HG03558 (cell line): Measurements from ENCODE around the gene CAP2.

ENCODE experiments used
- ATAC-seq: cut with Tn5 transposase; IDR thresholded peaks from one replicate; pipeline ENCODE4 v1.9.1; 2021; ENCODE audit warnings: moderate number of reproducible peaks; ENCODE audit not compliant: unreplicated experiment; ENCODE audit errors: extremely low read depth

Gene CAP2

DNA sequence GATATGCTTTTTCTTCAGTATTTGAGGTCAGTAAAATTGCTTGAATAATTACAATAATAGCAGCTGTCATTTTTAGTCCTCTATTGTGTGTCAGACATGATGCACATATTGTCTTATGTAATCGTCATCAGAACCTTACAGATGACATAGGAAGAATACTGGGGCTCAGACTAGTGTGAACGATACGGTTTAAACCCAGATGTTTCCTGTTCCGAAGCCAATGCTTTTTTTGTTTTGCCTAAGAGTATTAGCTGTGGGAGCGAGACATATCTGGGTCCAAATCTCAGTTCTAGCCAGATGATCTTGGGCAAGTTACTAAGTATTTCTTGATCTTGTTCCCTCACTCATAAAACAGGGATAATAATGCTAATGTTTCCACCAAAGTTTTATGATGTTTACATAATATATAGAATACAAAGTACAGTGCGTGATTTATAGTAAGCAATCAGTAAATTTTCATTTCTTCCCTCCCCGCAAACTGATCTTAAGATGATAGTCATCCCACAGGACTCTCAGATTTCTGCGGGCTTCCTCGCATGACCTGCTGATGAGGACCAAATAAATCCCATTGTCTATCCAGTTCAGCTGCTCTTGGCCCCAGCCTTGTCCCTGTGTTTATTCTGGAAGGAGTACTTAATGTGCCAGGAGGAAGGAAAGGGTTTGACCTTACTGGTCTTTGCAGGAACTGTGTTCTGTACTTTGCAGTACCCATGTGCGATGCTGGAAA lies 98.2 kb downstream of the CAP2 start:
- ATAC-seq, result no peak

DNA sequence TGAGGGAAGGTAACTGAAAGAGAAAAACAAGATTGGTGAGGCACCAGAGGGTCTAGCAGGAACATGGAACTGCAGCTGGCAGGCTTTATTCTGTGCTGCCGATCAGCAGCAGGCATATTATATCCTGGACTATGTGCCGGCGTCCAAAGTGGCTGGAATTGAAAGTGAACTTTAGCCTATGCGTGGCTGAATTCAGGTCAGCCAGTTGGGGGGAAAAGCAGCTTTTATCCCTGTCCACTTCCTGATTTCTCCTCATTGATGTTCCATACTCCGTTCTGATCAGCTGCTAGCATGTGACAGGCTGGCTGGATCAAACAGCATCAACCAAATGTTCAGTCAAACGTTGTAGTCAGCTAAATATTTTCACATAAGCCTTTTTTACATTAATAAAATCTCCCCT lies 99.0 kb downstream of the CAP2 start:
- ATAC-seq, result no peak

DNA sequence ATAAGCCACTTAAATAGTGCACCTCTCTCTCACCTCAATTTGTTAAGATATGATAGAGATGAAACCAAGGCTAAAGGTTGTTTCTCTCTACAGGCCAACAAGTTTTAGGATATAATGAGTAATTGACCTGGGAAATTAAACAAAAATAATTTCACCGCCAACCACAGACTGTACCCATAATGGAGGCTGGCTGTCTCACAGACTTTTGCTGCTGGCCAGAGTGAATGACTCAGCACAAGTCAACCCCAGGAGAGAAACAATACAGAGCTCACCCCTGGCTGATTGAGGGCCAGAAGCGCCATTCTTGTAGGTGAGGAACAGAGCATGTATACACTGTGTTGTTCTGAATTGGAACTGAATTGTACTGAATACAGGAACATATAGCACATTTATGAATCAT lies 99.9 kb downstream of the CAP2 start:
- ATAC-seq, result no peak

DNA sequence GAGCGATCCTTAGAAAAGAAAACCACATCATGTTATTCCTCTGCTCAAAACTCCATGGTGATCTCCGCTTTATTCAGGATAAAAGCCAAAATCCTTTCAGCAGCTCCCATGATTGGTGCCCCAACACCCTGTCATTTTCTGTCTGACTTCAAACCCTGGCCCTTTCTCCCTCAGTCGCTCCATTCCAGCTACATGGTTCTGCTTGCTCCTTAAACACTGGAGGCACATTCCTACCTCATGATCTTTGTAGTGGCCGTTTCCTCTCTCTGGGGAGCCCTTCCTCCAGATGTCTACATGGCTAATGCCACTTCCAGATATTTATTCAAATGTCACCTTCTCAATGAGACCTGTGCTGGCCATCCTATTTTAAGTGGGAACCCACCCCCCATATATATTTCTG lies 100.8 kb downstream of the CAP2 start:
- no peak for ATAC-seq

DNA sequence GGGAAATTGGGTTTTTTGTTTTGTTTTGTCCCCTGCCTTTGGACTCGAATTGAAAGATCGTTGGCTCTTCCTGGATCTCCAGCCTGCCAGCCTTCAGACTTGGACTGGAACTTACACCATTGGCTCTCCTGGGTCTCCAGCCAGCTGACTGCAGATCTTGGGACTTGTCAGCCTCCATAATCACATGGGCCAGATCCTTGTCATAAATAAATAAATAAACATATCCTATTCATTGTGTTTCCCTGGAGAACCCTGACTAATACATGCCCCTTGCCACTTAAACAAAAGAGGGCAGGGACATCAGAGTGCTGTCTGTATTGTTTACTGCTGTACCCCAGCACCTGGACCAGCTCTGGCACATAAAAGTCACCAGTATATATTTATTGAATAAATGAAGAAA lies 101.5 kb downstream of the CAP2 start:
- no peak for ATAC-seq

DNA sequence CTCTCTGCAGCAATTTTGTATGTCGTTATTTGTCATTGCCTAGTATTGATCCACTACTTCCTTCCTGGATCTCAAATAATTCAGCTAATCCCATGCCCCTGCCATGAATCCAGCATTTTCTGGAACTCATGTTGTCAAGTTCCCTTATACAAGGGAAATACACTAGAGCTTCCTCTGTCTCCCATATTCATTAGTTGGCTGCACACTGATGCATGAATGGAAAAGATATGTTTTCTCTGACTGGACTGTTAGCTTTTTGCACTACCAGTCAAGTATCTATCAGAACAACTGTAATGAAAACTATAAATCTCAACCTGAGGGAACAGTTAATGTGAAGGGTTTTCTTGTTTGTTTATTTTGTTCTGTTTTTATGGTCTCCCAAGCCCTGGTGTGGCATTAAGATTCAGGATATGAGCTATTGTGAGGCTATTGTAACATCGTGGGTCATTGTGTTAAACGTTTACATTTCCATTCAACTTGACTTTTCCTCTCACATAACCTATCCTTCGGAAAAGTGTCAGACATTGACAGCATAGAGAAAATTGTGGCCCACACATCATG lies 104.2 kb downstream of the CAP2 start:
- no peak for ATAC-seq

DNA sequence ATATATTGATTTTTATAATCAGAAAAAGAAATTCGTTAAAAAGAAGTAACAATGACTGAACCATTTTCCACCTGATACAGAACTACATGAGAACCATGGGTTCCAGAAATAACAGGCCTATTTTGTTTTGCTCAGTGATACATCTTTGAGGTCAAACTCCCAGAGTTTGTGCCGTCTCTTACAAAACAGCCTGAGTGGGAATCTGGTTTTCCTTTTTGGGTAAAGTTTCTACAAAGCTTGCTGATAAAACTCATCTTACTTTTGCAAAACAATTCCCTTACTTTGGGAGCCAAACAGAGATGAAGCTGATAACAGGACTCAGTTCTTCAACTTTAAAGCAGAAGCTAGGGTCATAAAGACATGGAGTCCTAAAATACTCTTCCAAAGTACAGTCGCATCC lies 108.0 kb downstream of the CAP2 start:
- no peak for ATAC-seq

DNA sequence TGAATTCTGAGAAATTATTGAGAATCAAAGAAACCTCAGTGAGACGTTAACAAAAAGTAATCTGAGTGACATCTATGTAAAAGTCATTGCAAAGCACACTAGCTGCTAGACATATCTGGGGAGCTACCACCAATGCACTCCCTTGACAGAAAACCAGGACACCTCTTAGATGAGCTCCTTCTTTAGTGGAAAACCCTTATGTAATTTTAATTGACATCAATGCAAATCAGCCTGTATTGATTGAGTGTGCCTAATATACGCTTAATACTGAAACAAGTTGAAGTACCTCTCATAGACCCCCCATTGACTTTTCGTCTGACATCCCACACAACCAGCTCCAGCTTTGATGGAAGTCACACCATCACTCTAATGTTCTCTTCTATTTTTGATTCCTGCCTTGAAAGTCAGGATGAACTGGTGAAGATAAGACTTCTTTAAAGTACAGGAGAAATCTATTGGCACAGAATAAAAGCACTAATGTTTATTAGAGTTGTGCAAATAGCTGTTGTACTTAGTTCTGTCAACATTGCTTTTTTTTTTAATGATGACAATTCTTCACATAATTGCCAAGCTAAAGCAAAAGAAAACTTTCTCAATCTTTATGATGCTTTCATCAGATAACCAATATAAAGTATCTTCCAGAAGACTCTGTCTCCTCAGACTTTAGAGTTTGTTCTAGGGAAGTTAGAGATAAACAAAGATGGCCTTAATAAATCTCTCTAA lies 108.7 kb downstream of the CAP2 start:
- ATAC-seq, result no peak

DNA sequence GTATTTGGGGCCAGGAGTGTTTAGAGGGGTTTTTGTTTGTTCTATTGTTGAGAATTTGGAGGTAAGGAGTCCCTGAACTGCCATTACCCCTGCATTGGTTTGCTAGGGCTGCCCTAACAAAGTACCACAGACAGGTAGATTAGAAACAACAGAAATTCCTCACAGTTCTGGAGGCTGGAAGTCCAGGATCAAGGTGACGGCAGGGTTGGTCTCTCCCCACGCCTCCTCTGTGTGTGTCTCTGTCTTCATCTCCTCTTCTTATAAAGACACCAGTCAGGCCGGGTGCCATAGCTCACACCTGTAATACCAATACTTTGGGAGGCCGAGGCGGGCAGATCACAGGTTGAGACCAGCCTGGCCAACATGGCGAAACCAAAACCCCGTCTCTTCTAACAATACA lies 109.7 kb downstream of the CAP2 start:
- ATAC-seq, result no peak

DNA sequence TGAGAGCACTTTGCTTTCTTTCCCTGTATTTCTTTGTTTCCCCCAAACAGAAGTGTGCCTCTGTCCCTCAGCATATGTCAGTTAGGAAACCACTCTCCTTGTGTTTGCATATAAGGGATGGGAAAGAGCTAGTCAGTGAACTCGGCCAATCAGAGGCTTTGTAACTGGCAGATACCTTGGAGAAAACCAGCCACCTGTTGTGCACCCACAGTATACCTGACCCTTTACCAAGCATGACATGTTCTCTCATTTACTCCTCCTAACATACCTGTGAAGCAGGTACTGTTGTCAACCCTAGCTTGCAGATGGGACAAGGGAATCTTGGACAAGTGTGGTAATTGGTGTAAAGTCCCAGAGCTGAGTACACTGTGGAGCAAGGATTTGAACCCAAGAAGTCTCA lies 110.6 kb downstream of the CAP2 start:
- no peak for ATAC-seq

DNA sequence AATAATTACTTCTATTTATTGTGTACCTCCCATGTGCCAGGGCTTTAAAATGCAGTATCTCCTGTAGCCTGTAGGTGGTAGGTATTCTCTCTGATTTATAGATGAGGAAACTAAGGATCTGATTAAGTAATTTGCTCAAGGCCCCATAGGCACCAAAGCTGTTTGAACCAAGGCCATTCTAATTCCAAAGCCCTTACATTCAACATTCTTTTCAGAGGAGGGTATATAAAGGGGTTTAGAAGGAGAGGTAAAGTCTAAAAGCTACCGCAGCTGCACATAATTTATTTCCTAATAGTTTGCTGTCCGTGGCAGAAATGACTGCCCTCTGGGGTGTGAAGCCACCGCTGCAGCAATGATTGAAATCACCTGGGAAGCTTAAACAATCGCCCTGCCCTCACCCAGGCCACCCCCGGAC lies 111.7 kb downstream of the CAP2 start:
- no peak for ATAC-seq

DNA sequence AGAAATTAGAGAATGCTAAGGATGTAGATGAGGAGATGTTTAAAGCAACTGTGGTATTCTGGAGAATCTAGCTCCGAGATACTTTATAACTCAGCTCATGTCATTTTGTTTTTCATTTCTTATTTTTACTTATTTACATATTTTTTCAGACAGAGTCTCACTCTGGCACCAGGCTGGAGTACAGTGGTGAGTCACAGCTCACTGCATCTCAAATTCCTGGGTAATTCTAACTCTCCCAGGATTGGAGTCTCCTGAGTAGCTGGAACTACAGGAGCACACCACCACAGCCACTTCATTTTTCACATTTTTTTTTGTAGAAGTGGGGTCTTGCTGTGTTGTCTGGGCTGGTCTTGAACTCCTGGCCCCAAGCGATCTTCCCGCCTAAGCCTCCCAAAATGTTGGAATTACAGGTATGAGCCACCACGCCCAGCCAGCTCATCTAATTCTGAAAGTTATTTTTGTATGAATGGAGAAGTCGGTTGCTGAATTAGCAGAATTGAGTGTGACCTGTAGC lies 112.4 kb downstream of the CAP2 start:
- ATAC-seq, result no peak

DNA sequence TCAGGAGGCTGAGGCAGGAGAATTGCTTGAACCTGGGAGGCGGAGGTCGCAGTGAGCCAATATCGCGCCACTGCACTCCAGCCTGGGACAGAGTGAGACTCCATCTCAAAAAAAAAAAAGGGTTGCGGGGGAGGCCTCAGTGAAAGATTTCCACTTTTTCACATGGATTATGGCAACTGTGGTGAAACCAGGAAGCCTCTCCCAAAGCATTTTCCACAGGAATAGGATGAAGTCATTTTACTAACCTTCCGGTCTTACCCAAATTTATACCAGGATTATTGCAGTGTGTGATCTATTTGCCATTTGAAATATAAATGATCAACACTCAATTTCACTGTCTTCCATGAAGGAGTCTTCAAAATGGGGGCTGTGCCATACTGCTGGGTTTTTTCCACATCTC lies 113.1 kb downstream of the CAP2 start:
- no peak for ATAC-seq

DNA sequence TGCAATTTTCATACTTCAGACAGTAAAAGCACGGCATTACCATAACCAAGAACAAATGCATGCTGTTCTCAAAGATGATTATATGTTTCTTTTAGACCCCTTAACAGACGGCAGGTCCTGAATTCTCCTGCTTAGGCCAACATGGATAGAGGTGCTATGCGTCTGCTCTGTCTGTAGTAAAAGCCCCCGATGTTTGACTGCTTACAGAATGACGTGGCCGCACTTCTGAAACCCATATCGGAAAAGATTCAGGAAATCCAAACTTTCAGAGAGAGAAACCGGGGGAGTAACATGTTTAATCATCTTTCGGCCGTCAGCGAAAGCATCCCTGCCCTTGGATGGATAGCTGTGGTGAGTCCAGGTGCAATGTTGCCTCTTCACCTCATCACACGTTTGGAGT lies 113.6 kb downstream of the CAP2 start:
- ATAC-seq, result no peak

DNA sequence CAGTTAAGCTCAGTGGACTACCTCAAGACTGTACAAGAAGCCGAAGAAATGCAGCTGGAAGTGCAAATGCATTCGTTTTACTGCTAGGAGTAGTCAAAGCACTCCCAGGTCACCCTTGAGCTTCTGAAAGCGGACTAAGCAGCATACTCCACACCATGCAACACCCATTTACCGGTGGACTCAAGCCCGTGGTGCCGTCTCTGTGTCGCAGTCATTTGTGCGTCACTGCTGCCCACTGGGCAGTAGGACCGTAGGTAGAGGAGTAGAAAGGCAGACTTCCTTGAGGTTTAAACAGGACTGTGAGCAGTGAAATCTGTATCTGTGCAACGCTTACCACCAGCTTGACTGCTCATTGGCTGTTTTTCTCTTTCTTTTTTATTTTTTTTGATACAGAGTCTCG lies 117.7 kb downstream of the CAP2 start:
- no peak for ATAC-seq

DNA sequence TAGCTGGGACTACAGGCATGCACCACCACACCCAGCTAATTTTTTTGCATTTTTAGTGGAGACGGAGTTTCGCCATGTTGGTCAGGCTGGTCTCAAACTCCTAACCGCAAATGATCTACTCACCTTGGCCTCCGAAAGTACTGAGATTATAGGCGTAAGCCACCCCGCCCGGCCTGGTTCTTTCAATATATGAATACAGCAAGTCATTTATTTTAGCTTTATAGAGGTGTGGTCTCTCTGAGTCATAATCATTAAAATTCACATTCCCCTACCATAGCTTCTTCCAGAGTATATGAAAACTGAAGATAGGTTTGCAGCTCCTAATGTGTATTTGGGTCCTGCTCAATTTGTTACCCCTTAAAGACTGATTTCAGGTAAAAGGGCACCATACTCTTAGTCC lies 118.2 kb downstream of the CAP2 start:
- ATAC-seq, result no peak

DNA sequence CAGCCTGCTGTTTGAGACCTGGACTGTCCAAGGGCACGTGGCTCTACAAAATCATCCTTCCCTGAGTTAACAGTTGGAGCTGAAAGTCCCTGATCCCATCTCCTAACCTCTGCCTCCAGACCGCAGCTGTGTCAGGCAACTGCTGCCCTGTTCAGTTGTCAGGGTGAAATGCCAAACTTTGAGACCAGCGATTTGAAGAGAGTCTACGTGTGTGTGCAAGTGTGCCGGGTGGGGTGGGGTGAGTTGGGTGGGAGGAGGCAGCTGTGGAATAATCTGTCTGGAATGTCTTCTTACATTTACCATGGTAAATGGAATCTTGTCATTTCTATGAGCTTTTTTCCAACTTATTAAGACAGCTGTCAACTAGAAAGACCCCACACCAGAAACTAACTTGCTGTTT lies 125.7 kb downstream of the CAP2 start:
- no peak for ATAC-seq

DNA sequence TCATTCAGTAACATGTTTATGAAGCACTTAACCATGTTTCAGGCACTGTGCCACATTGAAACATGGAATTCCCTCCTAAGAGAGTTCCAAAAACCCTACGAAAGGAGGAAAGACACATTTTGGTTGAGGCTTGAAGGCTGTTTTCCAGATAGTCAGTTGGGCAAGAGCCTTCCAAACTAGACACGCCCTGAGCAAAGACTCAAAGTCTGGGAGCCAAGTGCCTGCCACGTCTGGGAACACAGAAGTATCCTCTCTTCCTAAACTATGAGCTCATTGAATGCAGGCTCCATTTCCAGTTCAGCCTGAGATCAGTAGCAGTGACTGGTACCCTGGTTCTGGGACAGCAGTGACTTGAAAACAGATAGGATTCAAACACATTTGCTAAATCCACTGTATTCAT lies 132.2 kb downstream of the CAP2 start:
- no peak for ATAC-seq

DNA sequence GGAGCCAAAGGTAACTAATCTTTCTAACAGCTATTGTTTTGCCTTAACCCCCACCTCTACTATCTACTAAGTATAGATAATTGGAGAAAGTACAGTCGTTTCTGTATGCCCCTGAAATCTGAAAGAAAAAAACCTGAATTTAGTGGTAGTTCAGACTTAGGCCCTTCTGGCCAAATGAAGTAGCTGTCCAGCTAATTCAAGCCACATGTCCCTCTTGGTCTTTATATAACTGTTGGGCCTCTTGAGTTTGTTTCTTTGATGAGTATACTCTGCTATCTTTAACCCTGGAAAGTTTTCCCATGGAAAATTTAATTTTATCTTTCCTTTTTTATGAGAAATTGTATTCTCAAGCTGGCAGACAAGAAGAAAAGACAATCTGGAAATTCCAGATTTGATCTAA lies 133.7 kb downstream of the CAP2 start:
- ATAC-seq, result no peak

DNA sequence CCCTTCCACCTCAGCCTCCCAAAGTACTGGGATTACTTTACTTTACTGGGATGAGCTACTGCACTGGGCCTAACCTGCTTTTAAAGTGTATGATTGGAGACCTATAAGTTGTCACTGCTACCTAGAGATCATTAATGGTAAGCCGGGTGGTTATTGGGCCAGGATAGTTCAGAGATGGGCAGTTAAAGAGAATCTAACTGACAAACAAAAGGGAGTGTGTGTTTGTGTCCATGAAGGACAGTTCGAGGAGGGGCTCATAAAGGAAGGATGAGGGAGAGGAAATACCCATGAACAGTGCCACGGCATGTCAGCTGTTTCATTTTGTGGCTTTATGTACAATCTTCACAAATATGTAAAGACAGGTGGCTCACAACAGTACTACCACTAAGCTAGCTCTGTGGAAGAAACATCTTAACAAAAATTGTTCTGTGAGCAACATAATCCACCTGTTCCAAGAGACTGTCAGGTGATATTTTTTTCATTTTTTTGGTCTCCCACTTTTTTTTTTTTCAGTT lies 137.0 kb downstream of the CAP2 start:
- no peak for ATAC-seq

DNA sequence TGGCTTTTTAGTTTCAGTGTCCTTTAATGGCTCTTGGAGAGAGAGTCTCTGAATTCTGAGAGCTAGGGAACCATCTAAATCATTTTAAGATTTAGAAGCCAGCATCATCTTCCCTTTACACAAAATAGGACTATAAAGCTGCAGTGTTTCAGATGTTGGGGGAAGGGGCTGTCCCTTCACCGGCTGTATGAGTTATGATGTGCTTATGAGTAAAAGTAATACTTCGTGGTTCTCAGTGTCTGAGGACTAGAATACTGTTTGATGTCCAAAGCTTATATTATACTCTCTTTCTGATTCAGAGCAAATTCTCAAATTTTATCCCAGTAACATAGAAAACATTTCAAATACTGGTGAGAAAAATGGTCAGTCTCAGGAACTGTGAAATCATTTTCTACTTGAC lies 143.2 kb downstream of the CAP2 start:
- ATAC-seq, result peak; percentile 93
